ENCODE data around the gene TOM1. TPM values are rescaled to one million over a fixed set of nuclear protein-coding genes. Genes with fewer than 3 reads are reported as not detected.
A peak's percentile ranks its signal among the peaks of the same experiment; 100 is the strongest.

The TOM1 gene
- total RNA-seq, 4 donors from 2014 or later = 96.6 to 175 (median 129) TPM

GRCh38 chr22:35332278-35332677, 32.6 kb downstream of the TOM1 start:
- H3K27me3 ChIP-seq = no peaks in the 10 kb centered on the region
- H3K9me3 ChIP-seq = no peaks in the 10 kb centered on the region
- no peak overlapping the region for H3K27ac ChIP-seq
- peaks cover 0 to 11% (median 2%) of the 10 kb centered on the region in 4 donors for H3K4me1 ChIP-seq
- TF ChIP-seq POLR2A (IDR thresholded peaks at IDR 0.05) = no peak
- TF ChIP-seq, protein P1, sequence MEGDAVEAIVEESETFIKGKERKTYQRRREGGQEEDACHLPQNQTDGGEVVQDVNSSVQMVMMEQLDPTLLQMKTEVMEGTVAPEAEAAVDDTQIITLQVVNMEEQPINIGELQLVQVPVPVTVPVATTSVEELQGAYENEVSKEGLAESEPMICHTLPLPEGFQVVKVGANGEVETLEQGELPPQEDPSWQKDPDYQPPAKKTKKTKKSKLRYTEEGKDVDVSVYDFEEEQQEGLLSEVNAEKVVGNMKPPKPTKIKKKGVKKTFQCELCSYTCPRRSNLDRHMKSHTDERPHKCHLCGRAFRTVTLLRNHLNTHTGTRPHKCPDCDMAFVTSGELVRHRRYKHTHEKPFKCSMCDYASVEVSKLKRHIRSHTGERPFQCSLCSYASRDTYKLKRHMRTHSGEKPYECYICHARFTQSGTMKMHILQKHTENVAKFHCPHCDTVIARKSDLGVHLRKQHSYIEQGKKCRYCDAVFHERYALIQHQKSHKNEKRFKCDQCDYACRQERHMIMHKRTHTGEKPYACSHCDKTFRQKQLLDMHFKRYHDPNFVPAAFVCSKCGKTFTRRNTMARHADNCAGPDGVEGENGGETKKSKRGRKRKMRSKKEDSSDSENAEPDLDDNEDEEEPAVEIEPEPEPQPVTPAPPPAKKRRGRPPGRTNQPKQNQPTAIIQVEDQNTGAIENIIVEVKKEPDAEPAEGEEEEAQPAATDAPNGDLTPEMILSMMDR (IDR thresholded peaks at IDR 0.05) = no peak
- peaks cover 0 to 94% (median 0%) of the 10 kb centered on the region in 3 donors for H3K36me3 ChIP-seq
- no peak overlapping the region for H3K4me3 ChIP-seq
- DNase-seq = no peak

DNA sequence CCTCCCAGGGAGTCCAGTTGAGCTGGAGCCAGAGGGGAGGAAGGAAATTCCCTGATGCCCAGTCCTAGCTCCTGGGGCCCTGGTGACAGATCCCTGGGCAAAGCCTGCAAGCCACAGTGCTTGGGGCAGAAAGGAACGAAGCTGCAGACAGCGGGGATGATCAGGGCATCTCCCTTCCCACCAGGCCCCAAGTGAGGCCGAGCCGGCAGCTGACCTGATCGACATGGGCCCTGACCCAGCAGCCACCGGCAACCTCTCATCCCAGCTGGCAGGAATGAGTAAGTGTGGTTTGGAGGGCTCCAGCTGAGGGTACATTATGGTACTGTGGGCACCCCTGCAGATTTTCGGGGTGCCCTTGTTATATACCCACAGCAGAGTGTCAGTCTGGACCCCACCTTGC, 33.5 kb downstream of the TOM1 start:
- no peak overlapping the region for H3K4me3 ChIP-seq
- peaks cover 0 to 94% (median 0%) of the 10 kb centered on the region in 3 donors for H3K36me3 ChIP-seq
- no peaks in the 10 kb centered on the region for H3K9me3 ChIP-seq
- H3K4me1 ChIP-seq = peaks cover 0 to 11% (median 2%) of the 10 kb centered on the region in 4 donors
- H3K27me3 ChIP-seq = no peaks in the 10 kb centered on the region
- no peak overlapping the region for H3K27ac ChIP-seq
- no peak for TF ChIP-seq POLR2A (IDR thresholded peaks at IDR 0.05)
- TF ChIP-seq, protein P1 (IDR thresholded peaks at IDR 0.05) = no peak
- no peak for DNase-seq

GRCh38 chr22:35334004-35334403, 34.3 kb downstream of the TOM1 start:
- Histone ChIP-seq H3K4me3 (no peak overlapping the region), H3K4me1 (peaks cover 0 to 11% (median 2%) of the 10 kb centered on the region in 4 donors), H3K36me3 (peaks cover 0 to 96% (median 0%) of the 10 kb centered on the region in 3 donors), H3K27me3 (no peaks in the 10 kb centered on the region), H3K27ac (peak overlapping the region in 1 of 4 donors; percentile 5), H3K9me3 (no peaks in the 10 kb centered on the region)
- TF ChIP-seq POLR2A (IDR thresholded peaks at IDR 0.05) = no peak
- TF ChIP-seq, protein P1 (IDR thresholded peaks at IDR 0.05) = no peak
- DNase-seq = peak in 1 of 3 donors; percentile 41

DNA sequence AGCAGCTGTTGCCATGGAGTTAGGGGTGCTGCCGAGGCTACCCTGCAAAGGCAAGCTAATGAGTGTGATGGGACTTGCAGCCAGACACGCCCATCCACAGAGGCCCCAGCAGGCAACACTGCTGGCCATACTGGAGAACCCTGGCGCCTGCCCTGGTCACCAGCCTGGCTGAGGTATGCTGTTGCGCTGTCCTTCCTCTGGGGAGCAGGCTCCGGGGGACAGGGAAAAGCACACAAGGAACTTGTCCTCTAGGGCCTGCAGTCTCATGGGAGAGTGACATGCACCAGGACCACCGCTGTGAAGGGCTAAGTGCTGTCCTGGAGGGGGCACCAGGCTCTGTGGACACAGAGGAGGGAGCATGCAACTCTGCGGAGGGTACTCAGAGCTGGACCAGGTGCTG, 35.8 kb downstream of the TOM1 start:
- no peaks in the 10 kb centered on the region for H3K9me3 ChIP-seq
- no peak for DNase-seq
- peaks cover 0 to 4% (median 1%) of the 10 kb centered on the region in 4 donors for H3K4me1 ChIP-seq
- H3K4me3 ChIP-seq = no peak overlapping the region
- no peak overlapping the region for H3K27ac ChIP-seq
- no peaks in the 10 kb centered on the region for H3K27me3 ChIP-seq
- no peak for TF ChIP-seq POLR2A (IDR thresholded peaks at IDR 0.05)
- TF ChIP-seq, protein P1 (IDR thresholded peaks at IDR 0.05) = no peak
- peaks cover 0 to 97% (median 0%) of the 10 kb centered on the region in 3 donors for H3K36me3 ChIP-seq

GRCh38 chr22:35335936-35336781, 36.5 kb downstream of the TOM1 start:
- no peak for TF ChIP-seq POLR2A (IDR thresholded peaks at IDR 0.05)
- TF ChIP-seq, protein P1 (IDR thresholded peaks at IDR 0.05) = no peak
- H3K4me3 ChIP-seq = no peak overlapping the region
- no peaks in the 10 kb centered on the region for H3K9me3 ChIP-seq
- H3K36me3 ChIP-seq = peaks cover 0 to 97% (median 0%) of the 10 kb centered on the region in 3 donors
- H3K27me3 ChIP-seq = no peaks in the 10 kb centered on the region
- no peaks in the 10 kb centered on the region for H3K4me1 ChIP-seq
- DNase-seq = no peak
- no peak overlapping the region for H3K27ac ChIP-seq

All from Peyer's patch (tissue), 4 donors.